DND-41 (cell line): ENCODE measurements around the gene HOXA4.
A peak's percentile ranks its signal among the peaks of the same experiment; 100 is the strongest.

Source experiments
- ATAC-seq: fragments of 200-7000 bp; cut with Tn5 transposase; 3 replicates; pipeline ENCODE4 v1.9.1; 2021; ENCODE audit warnings: low read depth; ENCODE audit not compliant: insufficient read depth
- DNase-seq: peaks from one replicate; pipeline ENCODE4 v3.0.0-alpha.2; 2020
- H2AFZ ChIP-seq: 2 replicates; pipeline ENCODE4 v1.6.0; 2012; ENCODE audit warnings: low read depth, low read length
- H3K27ac ChIP-seq: 2 replicates; pipeline ENCODE4 v1.5.1; 2012; ENCODE audit warnings: low read length, inconsistent platforms
- H3K27me3 ChIP-seq: fragments of 200-600 bp; sonication (generic); 2 replicates; pipeline ENCODE4 v1.6.0; 2012; ENCODE audit warnings: low read length, mild to moderate bottlenecking, inconsistent platforms; ENCODE audit not compliant: insufficient read depth, poor library complexity
- H3K36me3 ChIP-seq: 2 replicates; pipeline ENCODE4 v1.5.1; 2012; ENCODE audit warnings: low read length, inconsistent platforms; ENCODE audit not compliant: insufficient read depth
- H3K4me1 ChIP-seq: 2 replicates; pipeline ENCODE4 v1.5.1; 2012; ENCODE audit warnings: mild to moderate bottlenecking, low read length; ENCODE audit not compliant: insufficient read depth
- H3K4me2 ChIP-seq: 2 replicates; pipeline ENCODE4 v1.6.0; 2012; ENCODE audit warnings: mild to moderate bottlenecking, moderate library complexity, low read length, inconsistent platforms; ENCODE audit not compliant: insufficient read depth
- H3K4me3 ChIP-seq, 2 experiments: fragments of 200-600 bp in 1 of 2; shearing (Covaris generic) in 1 of 2; 2 replicates each; pipeline ENCODE4 v1.5.1; 2012 to 2016; ENCODE audit warnings: inconsistent platforms in 2 of 2, low read length in 2 of 2, mild to moderate bottlenecking in 2 of 2, low read depth in 1 of 2, moderate library complexity in 1 of 2
- H3K79me2 ChIP-seq: 2 replicates; pipeline ENCODE4 v1.6.0; 2012; ENCODE audit warnings: low read length, inconsistent platforms; ENCODE audit not compliant: insufficient read depth
- H3K9ac ChIP-seq: 2 replicates; pipeline ENCODE4 v1.6.0; 2012; ENCODE audit warnings: low read depth, mild to moderate bottlenecking, inconsistent platforms, low read length, moderate library complexity
- H3K9me3 ChIP-seq: 2 replicates; pipeline ENCODE4 v1.5.1; 2012; ENCODE audit warnings: low read length, moderate library complexity, mild to moderate bottlenecking, inconsistent platforms; ENCODE audit not compliant: insufficient read depth, severe bottlenecking
- H4K20me1 ChIP-seq: 2 replicates; pipeline ENCODE4 v1.6.0; 2012; ENCODE audit warnings: low read length; ENCODE audit not compliant: insufficient read depth
- EZH2 ChIP-seq: IDR thresholded peaks from 3 replicates; pipeline ENCODE4 v1.6.1; 2012; ENCODE audit warnings: borderline replicate concordance, low read depth, mild to moderate bottlenecking, moderate library complexity, low read length, inconsistent platforms; ENCODE audit not compliant: severe bottlenecking
- TF ChIP-seq, protein P1 (sequence below): IDR thresholded peaks from 2 replicates; pipeline ENCODE4 v1.5.1; 2012; ENCODE audit warnings: borderline replicate concordance, low read length, moderate library complexity, mild to moderate bottlenecking; ENCODE audit not compliant: poor library complexity, severe bottlenecking; ENCODE audit errors: extremely low read depth

The HOXA4 gene

DNA sequence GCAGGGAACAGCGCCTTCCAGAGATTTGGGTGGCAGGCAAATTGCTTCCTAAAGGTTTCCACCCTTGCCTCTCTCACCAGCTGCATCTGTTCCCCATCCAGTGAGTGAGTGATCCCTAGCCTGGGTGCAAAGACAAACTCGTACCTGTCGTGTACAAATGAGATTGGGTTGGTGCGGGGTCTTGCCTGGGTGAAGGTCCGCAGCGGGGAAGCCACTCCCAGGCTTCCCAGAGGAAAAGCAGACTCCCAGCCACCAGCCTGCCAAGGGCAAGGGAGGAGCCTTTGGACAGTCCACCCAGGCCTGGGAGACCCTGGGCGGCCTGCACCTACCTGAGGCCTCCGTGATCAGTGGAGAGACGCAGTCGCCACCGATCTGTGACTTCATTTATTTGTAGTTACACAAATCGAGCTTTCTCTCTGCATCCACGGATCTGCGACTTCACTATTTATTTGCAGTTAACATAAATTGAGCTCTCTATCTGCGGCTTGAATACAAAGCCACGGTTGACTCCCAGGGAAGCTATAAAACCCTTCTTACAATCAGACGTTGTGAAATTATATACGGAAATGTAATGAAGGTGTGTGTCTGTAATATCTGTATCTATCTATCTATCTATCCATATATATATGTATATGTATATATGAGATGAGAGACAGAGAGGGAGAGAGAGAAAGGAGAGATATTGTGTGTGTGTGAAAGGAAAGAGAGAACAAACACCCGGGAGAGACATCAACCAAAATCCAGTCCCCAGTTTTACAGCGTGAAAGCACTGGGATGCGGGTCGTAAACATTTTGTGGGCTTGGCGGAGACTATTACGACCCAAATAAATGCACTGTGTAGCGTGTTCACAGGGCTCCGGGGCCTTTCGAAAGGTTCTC, 28.9 kb upstream of the HOXA4 start:
- Histone ChIP-seq H3K79me2 (peaks cover 9% of the 10 kb centered on the region), H4K20me1 (no peaks in the 10 kb centered on the region), H3K27ac (no peak overlapping the region), H3K36me3 (no peaks in the 10 kb centered on the region), H2AFZ (peak overlapping the region; percentile 97; the same call in 1 of the 2 replicates), H3K27me3 (no peaks in the 10 kb centered on the region), H3K4me1 (peaks cover 32% of the 10 kb centered on the region), H3K9ac (peak overlapping the region; percentile 68; the same call in 1 of the 2 replicates), H3K4me3 (no peak overlapping the region), H3K4me2 (no peak overlapping the region), H3K9me3 (no peaks in the 10 kb centered on the region)
- TF ChIP-seq, protein P1, sequence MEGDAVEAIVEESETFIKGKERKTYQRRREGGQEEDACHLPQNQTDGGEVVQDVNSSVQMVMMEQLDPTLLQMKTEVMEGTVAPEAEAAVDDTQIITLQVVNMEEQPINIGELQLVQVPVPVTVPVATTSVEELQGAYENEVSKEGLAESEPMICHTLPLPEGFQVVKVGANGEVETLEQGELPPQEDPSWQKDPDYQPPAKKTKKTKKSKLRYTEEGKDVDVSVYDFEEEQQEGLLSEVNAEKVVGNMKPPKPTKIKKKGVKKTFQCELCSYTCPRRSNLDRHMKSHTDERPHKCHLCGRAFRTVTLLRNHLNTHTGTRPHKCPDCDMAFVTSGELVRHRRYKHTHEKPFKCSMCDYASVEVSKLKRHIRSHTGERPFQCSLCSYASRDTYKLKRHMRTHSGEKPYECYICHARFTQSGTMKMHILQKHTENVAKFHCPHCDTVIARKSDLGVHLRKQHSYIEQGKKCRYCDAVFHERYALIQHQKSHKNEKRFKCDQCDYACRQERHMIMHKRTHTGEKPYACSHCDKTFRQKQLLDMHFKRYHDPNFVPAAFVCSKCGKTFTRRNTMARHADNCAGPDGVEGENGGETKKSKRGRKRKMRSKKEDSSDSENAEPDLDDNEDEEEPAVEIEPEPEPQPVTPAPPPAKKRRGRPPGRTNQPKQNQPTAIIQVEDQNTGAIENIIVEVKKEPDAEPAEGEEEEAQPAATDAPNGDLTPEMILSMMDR, result no peak
- TF ChIP-seq EZH2, result no peak
- DNase-seq, result no peak
- no peak for ATAC-seq

- no peak overlapping the region for H3K9ac ChIP-seq
- H2AFZ ChIP-seq, result peak overlapping the region; percentile 29; the same call in 1 of the 2 replicates
- H3K4me1 ChIP-seq, result peaks cover 32% of the 10 kb centered on the region
- TF ChIP-seq, protein P1, result no peak
- no peak for TF ChIP-seq EZH2
- no peak overlapping the region for H3K4me2 ChIP-seq
- DNase-seq (no peak), ATAC-seq (no peak)
- H3K27ac ChIP-seq, result no peak overlapping the region
- H3K79me2 ChIP-seq, result peaks cover 9% of the 10 kb centered on the region
- H3K36me3 ChIP-seq, result no peaks in the 10 kb centered on the region
- no peaks in the 10 kb centered on the region for H4K20me1 ChIP-seq
- no peaks in the 10 kb centered on the region for H3K9me3 ChIP-seq
- H3K27me3 ChIP-seq, result no peaks in the 10 kb centered on the region
- no peak overlapping the region for H3K4me3 ChIP-seq
Measured at GRCh38 chr7:27158436-27159265, 28.1 kb upstream of the HOXA4 start.

DNA sequence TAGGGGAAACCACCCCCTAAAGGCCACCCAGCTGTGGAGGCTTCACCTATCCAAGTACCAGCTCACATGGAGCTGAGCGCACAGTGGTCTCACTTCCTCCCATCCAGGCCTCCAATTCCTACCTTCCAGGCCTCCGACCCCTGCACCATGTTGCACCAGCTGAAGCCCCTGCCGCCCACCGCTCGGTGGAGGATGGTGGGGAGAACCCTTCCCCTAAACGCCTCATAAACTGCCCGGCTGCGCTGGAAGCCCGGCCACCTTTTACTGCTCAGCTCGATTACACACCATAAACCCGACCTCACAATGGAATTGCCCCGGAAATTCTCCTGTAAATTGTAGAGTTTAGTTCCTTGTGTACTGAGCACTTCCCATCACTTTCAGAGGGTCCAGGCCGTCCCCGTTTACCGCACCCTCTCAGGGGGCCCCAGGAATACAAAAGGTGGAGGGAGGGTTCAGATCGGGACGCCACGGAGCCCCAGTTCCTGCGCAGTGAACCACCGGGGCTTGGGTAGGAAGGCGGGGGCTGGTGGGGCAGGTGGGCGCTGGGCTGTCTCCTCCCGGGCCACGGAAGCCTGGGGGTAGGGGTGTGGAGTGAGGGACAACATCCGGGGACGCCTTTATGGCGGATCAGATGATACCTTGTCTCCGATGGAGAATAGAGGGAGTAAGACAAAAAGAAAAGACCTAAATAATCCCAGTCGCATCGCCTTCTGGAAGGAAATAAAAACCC, 27.3 kb upstream of the HOXA4 start:
- TF ChIP-seq EZH2, result no peak
- TF ChIP-seq, protein P1, result no peak
- H3K36me3 ChIP-seq, result no peaks in the 10 kb centered on the region
- no peak for ATAC-seq
- no peak overlapping the region for H3K4me2 ChIP-seq
- no peaks in the 10 kb centered on the region for H3K27me3 ChIP-seq
- H3K27ac ChIP-seq, result no peak overlapping the region
- H3K9ac ChIP-seq, result no peak overlapping the region
- H3K4me3 ChIP-seq, result no peak overlapping the region
- H4K20me1 ChIP-seq, result no peaks in the 10 kb centered on the region
- H3K9me3 ChIP-seq, result no peaks in the 10 kb centered on the region
- H2AFZ ChIP-seq, result no peak overlapping the region
- H3K4me1 ChIP-seq, result peaks cover 32% of the 10 kb centered on the region
- peaks cover 9% of the 10 kb centered on the region for H3K79me2 ChIP-seq
- no peak for DNase-seq
